A204.1 (cell line): Measurements from ENCODE around the gene TAS2R41.
"Not testable (repeated sequence)": the region's sequence is repeated elsewhere in the genome, so short reads cannot be mapped to it uniquely, and the experiment has no call there.

Experiments
- FAIRE-seq: peaks from 2 replicates; lab custom pipeline; 2012; peaks lifted over from hg19 to GRCh38; lab: Jason Lieb, UNC

The TAS2R41 gene

DNA sequence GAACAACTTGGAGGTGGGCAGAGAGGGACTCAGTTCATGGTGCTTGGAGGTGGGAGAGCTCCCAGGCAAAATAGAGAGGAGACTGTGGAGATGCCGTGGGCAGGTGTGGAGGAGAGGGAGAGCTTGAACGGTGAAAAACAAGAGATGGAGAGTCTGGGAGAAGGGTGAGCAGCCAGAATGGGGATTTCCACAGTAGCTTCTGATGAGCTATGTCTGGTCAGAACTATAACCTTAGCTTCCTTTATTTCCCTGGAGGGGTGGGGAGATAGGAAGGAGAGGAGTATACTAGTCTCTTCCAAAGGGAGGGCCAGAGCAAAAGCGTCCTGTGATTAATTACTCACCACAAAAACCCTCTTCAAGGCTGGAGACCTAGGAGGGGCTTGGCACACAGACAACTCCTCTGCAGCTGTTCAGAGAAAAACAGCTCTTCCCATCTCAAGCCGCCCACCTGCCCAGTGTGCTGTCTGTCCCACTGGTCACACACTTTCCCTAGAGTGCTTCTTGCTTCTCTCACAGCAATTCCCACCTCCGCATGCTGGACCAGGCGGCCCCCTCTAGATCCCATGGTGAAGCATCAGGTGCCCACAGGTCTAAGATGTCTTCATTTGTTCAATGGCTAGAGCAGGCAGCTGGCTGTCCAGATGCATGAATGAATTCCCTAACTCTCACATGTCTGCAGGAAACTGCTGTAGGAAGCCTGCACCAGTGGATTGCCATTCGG is 41.9 kb downstream of the TAS2R41 start:
- no peak for FAIRE-seq

DNA sequence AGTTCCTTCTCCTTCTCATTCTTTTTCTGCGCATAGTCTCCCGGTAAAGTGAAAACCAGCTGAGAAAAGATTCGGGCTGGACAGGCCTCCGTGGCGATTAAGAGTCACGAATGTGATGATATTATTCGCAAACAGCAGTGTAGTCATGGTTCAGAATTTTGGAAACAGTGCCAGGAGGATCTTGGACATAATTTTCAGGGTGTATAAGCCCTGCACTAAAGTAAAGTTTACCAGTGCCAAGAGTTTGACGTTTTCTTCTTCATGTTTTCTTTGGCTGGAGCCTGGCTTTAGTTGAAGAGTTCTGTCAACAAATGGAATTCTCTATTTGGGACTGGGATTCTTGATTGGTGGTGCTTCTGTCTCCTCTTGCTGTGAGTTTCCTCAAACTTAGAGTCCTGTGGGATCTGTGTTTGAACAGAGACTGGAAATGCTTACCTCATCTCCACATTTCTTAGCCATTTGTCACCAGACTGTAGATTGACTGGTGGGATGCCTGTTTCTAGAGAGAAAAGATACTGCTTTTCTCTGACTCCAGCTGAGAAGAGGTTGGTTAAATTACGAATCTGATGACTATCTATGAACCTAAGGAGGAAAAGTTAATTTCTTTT is 44.7 kb downstream of the TAS2R41 start:
- FAIRE-seq, result not testable (repeated sequence)
